ENCODE results near the gene LRRC25. TPM values are rescaled to one million over a fixed set of nuclear protein-coding genes. Genes with fewer than 3 reads are reported as not detected.

Gene LRRC25
- total RNA-seq, 1 experiment from 2014 or later = not detected

GRCh38 chr19:18380843-18381242 lies 16.6 kb downstream of the LRRC25 start:
- Mint-ChIP-seq H3K27me3 (ENCODE audit: low read depth) (no peaks in the 10 kb centered on the region; the same call in 1 of the 2 replicates), H3K36me3 (ENCODE audit: insufficient read depth in 1 of 3, low read depth in 3 of 3) (peaks cover 0 to 2% (median 0%) of the 10 kb centered on the region in 3 experiments; a peak in 1 of 7 replicates), H3K27ac (peak overlapping the region in 1 of 3 experiments; percentile 27; a peak in 1 of 7 replicates), H3K4me1 (peaks cover 19 to 22% of the 10 kb centered on the region in 2 experiments), H3K4me3 (no peak overlapping the region), H3K9me3 (no peaks in the 10 kb centered on the region; a peak in 1 of 5 replicates)
- H2BK15ac ChIP-seq (ENCODE audit: low read depth, low read length) = no peak overlapping the region
- H3K56ac ChIP-seq (ENCODE audit: insufficient read length, low read depth, low read length) = no peak overlapping the region
- no peak for DNase-seq
- H3K9me3 ChIP-seq (ENCODE audit: control insufficient read depth, low read depth, low read length) = no peaks in the 10 kb centered on the region
- H2BK20ac ChIP-seq (ENCODE audit: low read depth, low read length, poor library complexity, severe bottlenecking) = no peak overlapping the region
- WGBS (ENCODE audit: extremely low coverage, insufficient read length, low lambda C conversion rate) = no CpG with 5 or more reads among the region's 3 CpGs
- H2AFZ ChIP-seq (ENCODE audit: low read length) = no peak overlapping the region
- H3K9ac ChIP-seq (ENCODE audit: extremely low read depth, insufficient read length, low read length) = no peak overlapping the region
- H2AK5ac ChIP-seq (ENCODE audit: insufficient read length, low read length) = no peak overlapping the region
- no peaks in the 10 kb centered on the region for H3K4me1 ChIP-seq (ENCODE audit: insufficient read depth, low read length)
- no peak overlapping the region for H3K27ac ChIP-seq (ENCODE audit: insufficient read length, low read depth, low read length)
- H2BK120ac ChIP-seq (ENCODE audit: low read depth, low read length, poor library complexity, severe bottlenecking) = no peak overlapping the region
- no peak overlapping the region for H3K4me2 ChIP-seq (ENCODE audit: insufficient read depth, insufficient read length, low read length)
- H3K18ac ChIP-seq (ENCODE audit: insufficient read length, low read depth, low read length) = no peak overlapping the region
- H3T11ph ChIP-seq (ENCODE audit: low read length) = no peak overlapping the region
- no peak overlapping the region for H4K5ac ChIP-seq (ENCODE audit: insufficient read length, low read depth, low read length)
- no peak overlapping the region for H4K91ac ChIP-seq (ENCODE audit: insufficient read length, low read depth, low read length)
- H3K79me1 ChIP-seq (ENCODE audit: insufficient read depth, low read depth, low read length, poor library complexity, severe bottlenecking) = no peaks in the 10 kb centered on the region
- H3K23me2 ChIP-seq (ENCODE audit: insufficient read length, low read depth, low read length, poor library complexity, severe bottlenecking) = no peaks in the 10 kb centered on the region
- H3K79me2 ChIP-seq (ENCODE audit: insufficient read depth, low read length) = no peaks in the 10 kb centered on the region
- H2BK5ac ChIP-seq (ENCODE audit: insufficient read length, low read length) = no peak overlapping the region
- no peak overlapping the region for H4K8ac ChIP-seq (replicated peaks; ENCODE audit: insufficient read length, low read depth, low read length)
- no peaks in the 10 kb centered on the region for H4K20me1 ChIP-seq (ENCODE audit: control insufficient read depth, insufficient read depth, insufficient read length)
- H3K27me3 ChIP-seq (ENCODE audit: insufficient read depth, low read length) = no peaks in the 10 kb centered on the region
- H3K23ac ChIP-seq (ENCODE audit: insufficient read length, low read depth, low read length) = no peak overlapping the region
- H3K4ac ChIP-seq (ENCODE audit: low read depth, low read length) = no peak overlapping the region
- H3K14ac ChIP-seq (ENCODE audit: insufficient read depth, low read length) = no peak overlapping the region
- no peak for TF ChIP-seq CTCF (conservative IDR thresholded peaks at IDR 0.05)
- no peak overlapping the region for H2BK12ac ChIP-seq (ENCODE audit: insufficient read length, low read depth, low read length)
